Stimulated activated CD4-positive, alpha-beta T cell treated with anti-CD3 and anti-CD28 coated beads, Interleukin-12 subunit alpha, Interleukin-12 subunit beta, amount 100 ng/mL, for 24 hours (primary cell): ENCODE measurements around the gene PTCH2.
A peak's percentile ranks its signal among the peaks of the same experiment; 100 is the strongest.
"Not testable (repeated sequence)": the region's sequence is repeated elsewhere in the genome, so short reads cannot be mapped to it uniquely, and the experiment has no call there.

Source experiments
- DNase-seq, 2 experiments: peaks; one replicate each; pipeline ENCODE4 v3.0.0-alpha.2; 2020; ENCODE audit warnings: low read depth in 2 of 2

The PTCH2 gene

GRCh38 chr1:44819196-44819607 is 23.9 kb downstream of the PTCH2 start:
- no peak for DNase-seq

GRCh38 chr1:44817771-44818495 is 25.1 kb downstream of the PTCH2 start:
- no peak for DNase-seq

GRCh38 chr1:44817307-44817706 is 25.7 kb downstream of the PTCH2 start:
- no peak for DNase-seq

- DNase-seq, result not testable (repeated sequence)
Measured at GRCh38 chr1:44815926-44816325, 27.1 kb downstream of the PTCH2 start.

- DNase-seq, result no peak
Measured at GRCh38 chr1:44812822-44813543, 30.1 kb downstream of the PTCH2 start.

- no peak for DNase-seq
Measured at GRCh38 chr1:44811234-44811633, 31.8 kb downstream of the PTCH2 start.

- DNase-seq, result not testable (repeated sequence)
Measured at GRCh38 chr1:44810762-44811105, 32.3 kb downstream of the PTCH2 start.

- DNase-seq, result no peak
Measured at GRCh38 chr1:44810101-44810761, 32.8 kb downstream of the PTCH2 start.

GRCh38 chr1:44808938-44809917 is 33.8 kb downstream of the PTCH2 start:
- DNase-seq, result peak; percentile 76 to 85

GRCh38 chr1:44808063-44808937 is 34.8 kb downstream of the PTCH2 start, which contains the start of gene BTBD19:
Gene BTBD19 (plus strand): TSS chr1:44808523. CDS start chr1:44808821, 298 bp downstream.
- DNase-seq, result peak; percentile 70 to 74

- peak; percentile 78 to 91 for DNase-seq
Measured at GRCh38 chr1:44807364-44808062, 35.5 kb downstream of the PTCH2 start.

- no peak for DNase-seq
Measured at GRCh38 chr1:44806704-44807363, 36.2 kb downstream of the PTCH2 start, which contains the start of gene DYNLT4. Gene DYNLT4 (minus strand): TSS chr1:44807351. CDS start chr1:44806668, 683 bp downstream.

GRCh38 chr1:44806025-44806703 is 36.9 kb downstream of the PTCH2 start:
- DNase-seq, result no peak

- DNase-seq, result no peak
Measured at GRCh38 chr1:44805311-44806024, 37.6 kb downstream of the PTCH2 start.

GRCh38 chr1:44803312-44804095 is 39.5 kb downstream of the PTCH2 start:
- DNase-seq, result no peak

GRCh38 chr1:44803062-44803311 is 40.1 kb downstream of the PTCH2 start:
- no peak for DNase-seq

GRCh38 chr1:44802306-44803061 is 40.6 kb downstream of the PTCH2 start:
- DNase-seq, result no peak
